Rectal smooth muscle tissue (tissue), 1 donor: Measurements from ENCODE around the gene DNAAF5.

Experiments used
- H3K27ac ChIP-seq: one replicate; pipeline ENCODE4 v1.7.0; 2013; ENCODE audit warnings: low read depth, low read length, inconsistent platforms
- H3K27me3 ChIP-seq: one replicate; pipeline ENCODE4 v1.7.0; 2013; ENCODE audit warnings: low read length; ENCODE audit not compliant: control insufficient read depth, insufficient read depth
- H3K36me3 ChIP-seq: one replicate; pipeline ENCODE4 v1.7.0; 2013; ENCODE audit warnings: low read length; ENCODE audit not compliant: control insufficient read depth, insufficient read depth
- H3K4me1 ChIP-seq: one replicate; pipeline ENCODE4 v1.7.0; 2013; ENCODE audit warnings: low read length; ENCODE audit not compliant: control insufficient read depth, insufficient read depth
- H3K4me3 ChIP-seq: one replicate; pipeline ENCODE4 v1.7.0; 2013; ENCODE audit warnings: low read length
- H3K9ac ChIP-seq: one replicate; pipeline ENCODE4 v1.7.0; 2013; ENCODE audit warnings: low read length

Gene DNAAF5

DNA sequence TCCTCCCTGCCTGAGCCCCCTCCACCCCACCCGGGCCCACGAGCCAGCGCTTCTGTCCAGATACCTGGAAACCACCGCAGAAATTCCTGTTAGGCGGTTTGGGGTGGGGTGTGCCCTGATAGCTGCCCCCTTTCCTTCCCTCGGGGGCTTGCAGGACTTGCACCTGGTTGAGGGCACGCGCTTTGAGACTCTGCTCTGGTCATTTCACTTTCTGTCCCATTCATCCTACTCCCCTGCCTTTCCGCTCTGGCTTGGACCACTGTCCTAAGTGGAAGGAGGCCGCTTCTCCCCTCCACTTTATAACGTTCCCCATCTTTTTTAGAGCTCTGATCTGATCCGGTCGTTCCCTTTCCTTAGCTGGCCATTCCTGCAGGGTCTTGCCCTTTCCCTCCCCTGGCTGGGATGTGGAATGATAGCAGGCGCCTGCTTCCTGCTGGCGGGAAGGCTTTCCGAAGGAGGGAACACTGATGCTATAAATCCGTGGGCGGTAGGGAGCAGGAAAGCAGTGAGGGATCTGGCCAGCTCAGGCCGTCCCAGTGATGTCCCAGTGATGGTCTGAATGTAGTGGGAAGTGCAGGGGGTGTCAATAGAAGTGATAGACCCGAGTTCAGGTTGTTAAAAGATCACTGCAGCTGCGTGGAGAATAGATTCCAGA lies 1.4 kb downstream of the DNAAF5 start:
- H3K27ac ChIP-seq, result no peak overlapping the region

DNA sequence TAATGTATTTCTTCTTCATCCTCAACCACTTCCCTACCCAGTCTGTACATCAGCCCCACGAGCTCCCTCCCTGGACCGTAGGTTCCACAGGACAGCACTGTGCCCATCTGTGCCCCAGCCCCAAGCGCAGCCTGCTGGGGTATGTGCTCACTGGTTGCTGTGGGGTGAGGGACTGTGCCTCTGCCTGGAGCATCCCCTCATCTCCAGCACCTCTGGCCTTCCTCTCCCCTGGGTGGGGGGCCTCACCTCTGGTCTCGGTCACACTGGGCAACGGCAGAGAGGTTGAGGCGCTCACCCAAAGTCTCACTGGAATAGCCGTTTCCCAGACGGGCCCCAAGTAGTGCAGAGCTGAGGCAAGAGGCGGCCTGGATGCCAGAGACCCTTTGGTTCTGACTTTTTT lies 2.1 kb downstream of the DNAAF5 start:
- H3K4me3 ChIP-seq, result peak overlapping the region; percentile 16
- no peaks in the 10 kb centered on the region for H3K27me3 ChIP-seq
- no peak overlapping the region for H3K27ac ChIP-seq
- peaks cover 6% of the 10 kb centered on the region for H3K4me1 ChIP-seq
- H3K9ac ChIP-seq, result no peak overlapping the region
- H3K36me3 ChIP-seq, result peaks cover 6% of the 10 kb centered on the region

More for the DNA sequence above, 1.4 kb downstream of the DNAAF5 start:
- Histone ChIP-seq H3K4me3 (peak overlapping the region; percentile 3), H3K27me3 (no peaks in the 10 kb centered on the region), H3K9ac (no peak overlapping the region), H3K36me3 (peaks cover 6% of the 10 kb centered on the region), H3K4me1 (peaks cover 6% of the 10 kb centered on the region)

DNA sequence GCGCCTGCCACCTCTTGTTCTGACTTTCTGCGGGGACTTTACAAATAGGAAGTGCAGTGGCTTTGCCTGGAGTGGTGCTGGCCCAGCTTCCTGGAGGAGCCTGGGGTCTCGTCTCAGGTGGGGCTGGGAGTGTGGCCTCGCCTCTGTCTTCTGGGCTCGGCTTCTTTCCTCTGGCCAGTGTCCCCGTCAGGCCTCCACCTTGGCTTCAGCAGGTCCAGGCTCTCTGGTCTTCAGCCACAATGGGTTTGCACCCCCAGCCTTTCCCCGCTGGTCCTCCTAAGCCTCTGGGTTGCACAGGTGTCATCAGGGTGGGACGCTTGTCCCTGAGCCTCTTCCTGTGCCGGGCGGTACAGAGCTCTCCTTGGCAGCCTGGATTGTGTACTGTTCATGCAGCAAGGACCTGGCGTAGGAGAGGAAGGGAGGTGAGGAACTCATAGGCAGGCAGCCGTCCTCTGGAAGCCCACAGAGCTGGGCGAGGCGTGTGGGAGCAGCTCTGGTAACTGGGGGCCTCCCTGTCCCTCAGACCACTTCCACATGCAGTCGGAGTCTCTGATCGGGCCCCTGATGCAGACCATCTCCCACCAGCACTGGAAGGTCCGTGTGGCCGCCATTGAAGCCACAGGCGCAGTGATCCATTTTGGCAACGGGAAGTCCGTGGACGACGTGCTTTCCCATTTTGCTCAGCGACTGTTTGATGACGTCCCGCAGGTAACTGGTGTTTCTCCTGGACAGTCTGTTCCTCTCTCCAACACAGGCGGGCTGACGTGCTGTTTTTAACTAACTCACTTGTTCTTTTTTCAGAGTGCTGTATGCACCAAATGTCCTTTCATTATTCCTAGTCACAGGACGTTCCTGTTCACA lies 2.9 kb downstream of the DNAAF5 start:
- H3K9ac ChIP-seq, result no peak overlapping the region
- H3K27me3 ChIP-seq, result no peaks in the 10 kb centered on the region
- H3K36me3 ChIP-seq, result peaks cover 6% of the 10 kb centered on the region
- peaks cover 6% of the 10 kb centered on the region for H3K4me1 ChIP-seq
- H3K4me3 ChIP-seq, result no peak overlapping the region
- H3K27ac ChIP-seq, result no peak overlapping the region

DNA sequence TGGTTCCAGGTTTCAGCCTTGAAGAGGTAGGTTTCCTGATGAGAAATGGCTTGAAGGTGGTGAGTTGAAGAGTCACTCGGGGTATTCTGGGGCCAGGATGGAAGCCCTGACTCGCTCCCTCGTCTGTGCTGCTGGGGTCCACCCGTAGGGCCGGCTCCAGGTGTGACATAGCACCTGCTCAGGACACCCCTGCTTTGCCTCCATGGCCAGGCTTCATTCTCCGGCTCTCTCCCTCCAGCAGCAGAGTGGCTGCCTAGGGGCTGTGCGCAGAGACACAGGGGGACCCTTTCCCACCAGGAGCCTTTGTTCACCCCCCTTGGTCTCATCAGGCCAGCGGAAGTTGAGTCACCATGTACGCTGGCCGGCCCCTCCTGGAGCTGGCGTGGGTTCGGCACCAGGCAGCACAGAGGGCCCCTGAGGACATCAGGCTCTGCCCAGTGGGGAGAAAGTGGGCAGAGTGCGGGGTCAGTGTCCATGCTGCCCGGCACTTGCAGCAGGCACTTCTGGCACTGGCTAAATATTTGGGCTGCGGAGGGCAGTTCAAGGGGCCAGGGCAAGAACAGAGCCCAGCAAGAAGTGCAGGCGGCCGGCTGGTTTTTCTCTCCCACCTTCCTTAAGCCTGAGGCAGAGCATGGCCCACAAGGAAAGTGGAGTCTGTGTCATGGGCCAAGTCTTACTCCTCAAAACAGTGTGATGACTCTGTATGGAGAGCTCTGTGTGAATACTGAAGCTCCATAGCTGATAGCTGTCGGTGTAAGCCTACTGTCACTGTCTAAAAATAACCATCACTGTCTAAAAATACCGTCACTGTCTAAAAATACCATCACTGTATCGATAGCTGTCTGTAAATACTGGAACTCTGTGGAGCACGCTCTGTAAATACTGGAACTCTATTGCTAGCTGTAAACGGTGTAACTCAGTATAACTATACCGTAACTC lies 4.3 kb downstream of the DNAAF5 start:
- H3K4me1 ChIP-seq, result peaks cover 6% of the 10 kb centered on the region

DNA sequence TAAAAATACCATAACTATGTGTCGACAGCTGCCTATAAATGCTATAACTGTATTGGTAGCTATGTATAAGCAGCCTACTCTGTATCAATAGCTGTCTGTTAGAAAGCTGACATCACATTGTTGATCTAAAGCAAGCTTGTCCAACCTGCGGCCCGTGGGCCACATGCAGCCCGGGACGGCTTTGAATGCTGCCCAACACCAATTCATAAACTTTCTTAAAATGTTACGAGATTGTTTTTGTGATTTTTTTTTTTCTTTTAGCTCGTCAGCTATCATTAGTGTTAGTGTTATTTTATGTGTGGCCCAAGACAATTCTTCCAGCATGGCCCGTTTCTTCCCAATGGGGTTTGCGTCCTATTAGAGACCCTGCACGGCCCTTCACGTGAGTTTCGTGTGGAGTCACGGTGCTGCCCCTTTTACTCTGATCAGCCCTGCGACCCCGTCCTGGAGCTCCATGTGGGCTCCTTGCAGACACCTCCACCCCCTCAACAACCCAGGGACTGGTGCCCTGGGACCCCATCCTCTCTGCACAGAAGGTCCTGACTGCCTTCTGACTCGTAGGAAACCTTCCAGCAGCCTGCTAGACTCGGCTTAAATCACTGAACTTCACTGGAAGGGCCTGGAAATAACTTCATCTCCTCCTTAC lies 5.1 kb downstream of the DNAAF5 start:
- Histone ChIP-seq H3K4me3 (no peak overlapping the region), H3K4me1 (peaks cover 2% of the 10 kb centered on the region), H3K9ac (no peak overlapping the region), H3K27ac (no peak overlapping the region), H3K36me3 (peaks cover 6% of the 10 kb centered on the region), H3K27me3 (no peaks in the 10 kb centered on the region)

More for the DNA sequence above, 4.3 kb downstream of the DNAAF5 start:
- Histone ChIP-seq H3K36me3 (peaks cover 6% of the 10 kb centered on the region), H3K4me3 (no peak overlapping the region), H3K27ac (no peak overlapping the region), H3K27me3 (no peaks in the 10 kb centered on the region), H3K9ac (no peak overlapping the region)

DNA sequence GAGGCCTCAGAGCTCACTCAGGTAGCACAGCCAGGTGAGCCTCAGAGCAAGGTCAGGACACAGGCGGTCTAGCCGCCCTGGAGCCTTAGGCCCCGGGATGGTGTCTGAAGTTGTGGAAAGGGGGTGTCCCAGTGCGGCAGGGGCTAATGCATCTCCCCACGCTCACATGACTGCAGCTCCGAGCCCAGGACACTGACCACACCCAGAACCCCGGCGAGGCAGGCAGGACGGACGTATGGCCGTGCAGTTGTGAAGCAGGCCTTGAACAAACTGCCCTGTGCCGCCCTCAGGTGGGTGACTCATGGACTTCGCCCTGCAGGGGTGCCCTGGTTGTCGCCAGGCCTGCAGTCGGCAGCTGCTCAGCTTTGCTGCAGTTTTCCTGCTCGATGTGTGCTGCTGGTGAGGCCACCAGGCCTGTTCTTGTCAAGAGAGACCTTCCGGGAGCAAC lies 5.6 kb downstream of the DNAAF5 start:
- Histone ChIP-seq H3K27ac (no peak overlapping the region), H3K27me3 (no peaks in the 10 kb centered on the region), H3K36me3 (peaks cover 6% of the 10 kb centered on the region), H3K9ac (no peak overlapping the region), H3K4me3 (no peak overlapping the region), H3K4me1 (peaks cover 2% of the 10 kb centered on the region)

DNA sequence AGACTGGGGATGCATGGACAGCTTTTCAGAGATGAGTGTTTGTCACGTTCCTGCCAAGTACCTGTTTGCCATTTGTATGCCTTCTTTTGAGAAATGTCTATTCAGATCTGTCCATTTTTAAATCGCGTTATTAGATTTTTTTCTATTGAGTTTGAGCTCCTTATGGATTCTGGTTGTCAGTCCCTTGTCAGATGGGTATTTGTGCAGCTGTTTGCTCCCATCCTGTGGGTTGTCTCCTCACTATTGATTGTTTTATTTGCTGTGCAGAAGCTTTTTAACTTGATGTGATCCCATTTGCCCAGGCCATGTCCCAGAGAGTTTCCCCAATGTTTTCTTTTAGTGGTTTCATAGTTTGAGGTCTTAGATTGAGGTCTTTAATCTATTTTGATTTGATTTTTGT lies 6.1 kb downstream of the DNAAF5 start:
- peaks cover 2% of the 10 kb centered on the region for H3K4me1 ChIP-seq
- no peak overlapping the region for H3K9ac ChIP-seq
- H3K4me3 ChIP-seq, result no peak overlapping the region
- H3K27ac ChIP-seq, result no peak overlapping the region
- H3K27me3 ChIP-seq, result no peaks in the 10 kb centered on the region
- peaks cover 6% of the 10 kb centered on the region for H3K36me3 ChIP-seq

DNA sequence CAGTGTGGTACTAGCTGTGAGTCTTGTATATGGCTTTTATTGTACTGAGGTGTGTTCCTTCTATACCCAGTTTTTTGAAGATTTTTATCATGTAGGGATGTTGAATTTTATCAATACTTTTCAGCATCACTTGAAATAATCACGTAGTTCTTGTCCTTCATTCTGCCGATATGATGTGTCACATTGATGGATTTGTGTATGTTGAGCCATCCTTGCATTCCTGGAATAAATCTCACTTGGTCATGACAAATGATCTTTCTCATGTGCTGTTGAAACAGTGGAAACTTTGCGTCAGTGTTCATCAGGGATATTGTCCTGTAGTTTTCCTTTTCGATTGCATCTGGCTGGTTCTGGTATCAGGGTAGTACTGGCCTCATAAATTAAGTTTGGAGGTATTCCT lies 7.7 kb downstream of the DNAAF5 start:
- Histone ChIP-seq H3K9ac (no peak overlapping the region), H3K4me1 (peaks cover 2% of the 10 kb centered on the region), H3K27ac (no peak overlapping the region), H3K27me3 (no peaks in the 10 kb centered on the region), H3K36me3 (peaks cover 4% of the 10 kb centered on the region), H3K4me3 (no peak overlapping the region)

DNA sequence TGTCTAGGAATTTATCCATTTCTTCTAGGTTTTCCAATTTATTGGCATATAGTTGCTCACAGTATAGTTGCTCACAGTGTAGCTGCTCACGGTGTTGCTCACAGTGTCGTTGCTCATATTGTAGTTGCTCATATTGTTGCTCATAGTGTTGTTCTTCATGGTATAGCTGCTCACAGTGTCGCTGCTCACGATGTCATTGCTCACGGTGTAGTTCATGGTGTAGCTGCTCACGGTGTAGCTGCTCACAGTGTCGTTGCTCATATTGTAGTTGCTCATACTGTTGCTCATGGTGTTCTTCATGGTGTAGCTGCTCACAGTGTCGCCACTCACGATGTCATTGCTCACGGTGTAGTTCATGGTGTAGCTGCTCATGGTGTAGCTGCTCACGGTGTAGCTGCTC lies 8.3 kb downstream of the DNAAF5 start:
- Histone ChIP-seq H3K36me3 (peaks cover 1% of the 10 kb centered on the region), H3K4me3 (no peak overlapping the region), H3K27me3 (no peaks in the 10 kb centered on the region), H3K4me1 (peaks cover 2% of the 10 kb centered on the region), H3K9ac (no peak overlapping the region), H3K27ac (no peak overlapping the region)

DNA sequence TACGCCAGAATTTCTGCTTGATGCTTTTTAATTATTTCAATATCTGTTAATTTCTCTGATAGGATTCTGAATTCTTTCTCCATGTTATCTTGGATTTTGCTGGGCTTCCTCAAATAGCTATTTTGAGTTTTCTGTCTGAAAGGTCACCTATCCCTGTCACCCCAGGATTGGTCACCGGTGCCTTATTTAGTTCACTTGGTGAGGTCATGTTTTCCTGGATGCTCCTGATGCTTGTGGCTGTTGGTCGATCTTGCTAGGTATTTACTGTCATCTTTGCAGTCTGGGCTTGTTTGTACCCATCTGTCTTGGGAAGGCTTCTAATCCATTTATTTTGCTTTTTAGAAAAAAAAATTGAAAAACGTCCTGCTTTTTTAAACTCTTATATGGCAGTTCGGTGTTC lies 11.7 kb downstream of the DNAAF5 start:
- peaks cover 9% of the 10 kb centered on the region for H3K36me3 ChIP-seq
- no peak overlapping the region for H3K27ac ChIP-seq
- H3K4me3 ChIP-seq, result no peak overlapping the region

DNA sequence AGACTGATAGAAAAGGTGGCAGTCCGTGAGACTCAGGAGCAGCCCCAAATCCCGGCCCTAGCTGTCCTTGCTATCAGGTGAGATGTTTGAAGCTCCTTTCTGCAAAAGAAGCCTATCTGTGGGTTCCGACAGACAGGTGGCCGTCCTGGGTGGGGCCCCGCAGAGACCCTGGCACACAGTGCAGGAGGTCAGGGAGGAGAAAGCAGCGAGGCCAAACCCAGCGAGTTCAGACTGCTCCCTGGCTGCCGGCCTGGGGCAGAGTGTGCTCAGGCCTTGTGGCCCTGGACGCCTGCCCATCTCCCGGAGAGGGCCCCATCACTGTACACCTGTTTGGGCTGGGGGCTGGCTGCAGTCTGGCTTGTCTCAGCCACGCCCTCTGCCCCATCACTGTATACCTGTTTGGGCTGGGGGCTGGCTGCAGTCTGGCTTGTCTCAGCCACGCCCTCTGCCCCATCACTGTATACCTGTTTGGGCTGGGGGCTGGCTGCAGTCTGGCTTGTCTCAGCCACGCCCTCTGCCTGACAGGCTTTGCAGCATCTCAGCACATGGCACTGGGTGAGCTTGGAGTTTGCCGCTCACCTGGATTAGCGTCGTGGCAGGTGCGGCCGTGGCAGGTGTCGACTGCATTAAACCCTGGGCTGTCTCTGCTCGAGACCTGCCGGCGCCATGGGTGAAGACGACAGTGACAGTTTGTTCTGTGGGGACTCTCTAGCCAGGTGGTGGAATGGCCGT lies 12.4 kb downstream of the DNAAF5 start:
- H3K36me3 ChIP-seq, result peaks cover 9% of the 10 kb centered on the region
- no peak overlapping the region for H3K27ac ChIP-seq
- H3K4me3 ChIP-seq, result no peak overlapping the region
- no peaks in the 10 kb centered on the region for H3K27me3 ChIP-seq
- no peaks in the 10 kb centered on the region for H3K4me1 ChIP-seq
- H3K9ac ChIP-seq, result no peak overlapping the region

More for the DNA sequence above, 11.7 kb downstream of the DNAAF5 start:
- H3K9ac ChIP-seq, result no peak overlapping the region
- no peaks in the 10 kb centered on the region for H3K4me1 ChIP-seq
- no peaks in the 10 kb centered on the region for H3K27me3 ChIP-seq
